RWPE2 (cell line): ENCODE measurements around the gene CLPX.
A peak's percentile ranks its signal among the peaks of the same experiment; 100 is the strongest.

Experiments used
- ATAC-seq: fragments of 200-7000 bp; cut with Tn5 transposase; 3 replicates; pipeline ENCODE4 v1.9.1; 2021; ENCODE audit warnings: low read depth
- DNase-seq: peaks from one replicate; pipeline ENCODE4 v3.0.0-alpha.2; 2020; ENCODE audit warnings: low spot score
- H3K27ac ChIP-seq: fragments of 450-650 bp; 2 replicates; pipeline ENCODE4 v1.5.1; 2017; ENCODE audit warnings: mild to moderate bottlenecking; ENCODE audit not compliant: poor library complexity, severe bottlenecking
- H3K27me3 ChIP-seq: fragments of 250-450 bp; sonication (Bioruptor Pico); 2 replicates; pipeline ENCODE4 v1.5.1; 2021; ENCODE audit warnings: mild to moderate bottlenecking, moderate library complexity; ENCODE audit not compliant: insufficient read depth, poor library complexity, severe bottlenecking
- H3K36me3 ChIP-seq: fragments of 250-450 bp; sonication (Bioruptor Pico); 2 replicates; pipeline ENCODE4 v1.5.1; 2020; ENCODE audit warnings: low read depth, mild to moderate bottlenecking, moderate library complexity
- H3K4me1 ChIP-seq: fragments of 250-450 bp; sonication (Bioruptor Pico); 2 replicates; pipeline ENCODE4 v1.5.1; 2021; ENCODE audit warnings: mild to moderate bottlenecking, moderate library complexity; ENCODE audit not compliant: insufficient read depth, poor library complexity, severe bottlenecking
- H3K4me3 ChIP-seq: fragments of 250-450 bp; sonication (Bioruptor Pico); 2 replicates; pipeline ENCODE4 v1.5.1; 2021; ENCODE audit warnings: mild to moderate bottlenecking, moderate library complexity; ENCODE audit not compliant: severe bottlenecking
- H3K9me3 ChIP-seq: fragments of 250-450 bp; sonication (Bioruptor Pico); 2 replicates; pipeline ENCODE4 v1.5.1; 2021; ENCODE audit warnings: mild to moderate bottlenecking, moderate library complexity; ENCODE audit not compliant: severe bottlenecking
- CTCF ChIP-seq: fragments of 450-650 bp; IDR thresholded peaks from one replicate; pipeline ENCODE4 v1.5.1; 2017; ENCODE audit warnings: mild to moderate bottlenecking, moderate library complexity; ENCODE audit not compliant: poor library complexity, severe bottlenecking

CLPX gene

DNA sequence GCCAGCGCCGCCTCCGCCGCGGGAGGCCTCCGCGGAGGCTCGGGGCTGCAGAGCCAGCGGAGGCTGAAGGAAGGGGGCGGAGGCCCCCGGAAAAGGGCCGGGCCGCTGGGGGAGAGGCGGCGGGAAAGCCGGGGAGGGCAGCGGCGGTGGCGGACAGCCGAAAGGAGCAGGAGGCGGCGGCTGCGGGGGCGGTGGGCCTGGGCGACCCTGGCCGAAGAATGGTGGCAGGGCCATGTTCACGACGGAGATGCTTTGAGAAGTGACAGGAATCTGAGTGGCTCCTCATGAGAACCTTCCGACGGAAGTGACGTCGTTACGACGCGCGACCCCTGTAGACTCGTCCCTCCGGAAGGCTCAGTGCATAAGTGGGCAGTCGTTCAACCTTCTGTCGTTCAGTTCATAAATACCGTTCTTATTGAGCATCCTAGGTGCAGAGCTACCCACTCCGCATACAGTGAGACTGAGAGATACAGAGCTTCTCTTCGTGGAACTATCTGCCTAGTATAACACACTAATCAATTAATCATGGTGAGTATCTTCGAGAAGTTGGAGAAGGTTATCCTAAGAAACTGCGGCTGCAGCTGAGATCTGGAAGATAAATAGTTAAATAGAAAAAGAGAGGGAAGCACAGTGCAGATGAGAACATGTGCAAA lies 51.5 kb downstream of the CLPX start, which contains the start of gene PDCD7:
TSS of gene PDCD7 (minus strand) at position 261 of the 653 bp plus-strand sequence. CDS start at position 234, 27 bp downstream.
- ATAC-seq (peak; percentile 84), DNase-seq (peak; percentile 87)
- peaks cover 26% of the 10 kb centered on the region for H3K36me3 ChIP-seq
- H3K4me3 ChIP-seq: peak within 1 kb of the TSS; percentile 71
- no peak for TF ChIP-seq CTCF
- H3K27ac ChIP-seq: peak within 1 kb of the TSS; percentile 68
- H3K9me3 ChIP-seq: peaks cover 6% of the 10 kb centered on the region
- no peaks in the 10 kb centered on the region for H3K4me1 ChIP-seq
- no peaks in the 10 kb centered on the region for H3K27me3 ChIP-seq

DNA sequence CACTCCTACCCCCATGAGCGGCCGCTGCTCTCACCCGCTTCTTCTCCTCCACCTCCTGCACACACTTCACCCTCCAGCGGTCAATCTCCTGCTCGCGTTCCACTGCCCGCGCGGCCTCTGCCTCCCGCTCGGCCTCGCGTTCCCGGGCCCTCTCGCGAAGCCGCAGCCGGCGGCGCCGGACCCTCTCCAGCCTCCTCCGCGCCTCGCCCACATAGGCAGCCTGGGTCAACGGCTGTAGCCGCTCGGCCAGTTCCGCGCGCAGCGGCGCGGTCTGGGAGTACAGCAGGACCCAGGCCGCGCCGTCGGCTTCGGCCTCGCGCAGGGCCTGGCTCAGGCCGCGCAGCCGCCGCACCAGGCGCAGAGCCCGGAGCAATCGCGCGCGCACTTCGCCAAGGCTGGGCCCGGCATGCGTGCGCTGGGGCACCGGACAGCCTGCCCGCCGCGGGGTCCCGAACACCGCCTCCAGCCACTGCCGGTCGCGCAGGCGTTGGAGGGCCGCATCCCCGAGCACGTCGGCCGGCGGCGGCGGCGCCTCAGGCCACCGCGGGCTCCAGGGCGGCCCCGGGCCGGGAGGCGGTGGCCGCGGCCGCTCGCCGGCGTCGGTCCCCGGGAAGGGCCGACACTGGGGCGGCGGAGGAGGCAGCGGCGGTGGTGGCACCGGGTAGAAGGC lies 52.1 kb downstream of the CLPX start:
- H3K27me3 ChIP-seq: no peaks in the 10 kb centered on the region
- H3K27ac ChIP-seq: peak overlapping the region; percentile 68
- DNase-seq (no peak), ATAC-seq (peak; percentile 76)
- H3K4me3 ChIP-seq: peak overlapping the region; percentile 71
- no peaks in the 10 kb centered on the region for H3K4me1 ChIP-seq
- H3K36me3 ChIP-seq: peaks cover 33% of the 10 kb centered on the region
- H3K9me3 ChIP-seq: peaks cover 6% of the 10 kb centered on the region
- TF ChIP-seq CTCF: peak; percentile 23

- H3K4me3 ChIP-seq: no peak overlapping the region
- H3K36me3 ChIP-seq: peaks cover 52% of the 10 kb centered on the region
- H3K27me3 ChIP-seq: no peaks in the 10 kb centered on the region
- H3K9me3 ChIP-seq: no peaks in the 10 kb centered on the region
- H3K4me1 ChIP-seq: no peaks in the 10 kb centered on the region
- DNase-seq: no peak
- no peak overlapping the region for H3K27ac ChIP-seq
- no peak for TF ChIP-seq CTCF
- no peak for ATAC-seq
Observed at GRCh38 chr15:65130941-65131340, 54.2 kb downstream of the CLPX start.

GRCh38 chr15:65115542-65115941 lies 69.6 kb downstream of the CLPX start:
- Histone ChIP-seq H3K36me3 (peaks cover 68% of the 10 kb centered on the region), H3K27ac (no peak overlapping the region), H3K4me1 (no peaks in the 10 kb centered on the region), H3K4me3 (no peak overlapping the region), H3K27me3 (no peaks in the 10 kb centered on the region), H3K9me3 (no peaks in the 10 kb centered on the region)
- no peak for TF ChIP-seq CTCF
- ATAC-seq: no peak
- DNase-seq: no peak

DNA sequence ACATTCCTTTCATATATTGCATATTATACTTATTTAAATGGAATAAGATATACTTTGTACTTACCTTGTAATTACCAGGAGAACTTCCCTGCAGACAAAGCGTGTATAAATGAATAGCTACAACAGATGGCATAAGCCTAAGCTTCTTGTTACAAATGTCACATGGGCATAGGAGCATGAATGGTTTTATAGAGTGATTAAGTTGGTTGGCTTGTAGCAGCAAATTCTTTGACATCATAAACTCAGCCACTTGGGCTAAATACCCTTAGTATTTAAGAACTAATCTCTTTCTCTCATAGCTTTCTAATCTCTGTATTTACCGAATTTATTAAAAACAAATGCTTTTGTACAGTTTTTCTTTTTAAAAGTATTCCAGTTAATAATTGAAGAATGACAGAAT lies 70.1 kb downstream of the CLPX start, which contains the start of gene UBAP1L:
TSS of gene UBAP1L (minus strand) at position 115 of the 400 bp plus-strand sequence. CDS start 8,985 bp downstream, outside the sequence.
- H3K9me3 ChIP-seq: no peaks in the 10 kb centered on the region
- ATAC-seq (no peak), DNase-seq (no peak)
- no peaks in the 10 kb centered on the region for H3K4me1 ChIP-seq
- TF ChIP-seq CTCF: no peak
- peaks cover 63% of the 10 kb centered on the region for H3K36me3 ChIP-seq
- no peak within 1 kb of the TSS for H3K27ac ChIP-seq
- H3K4me3 ChIP-seq: no peak within 1 kb of the TSS
- no peaks in the 10 kb centered on the region for H3K27me3 ChIP-seq
